ENCODE data around the gene ADAT2. TPM values are rescaled to one million over a fixed set of nuclear protein-coding genes. Genes with fewer than 3 reads are reported as not detected.

The ADAT2 gene
- total RNA-seq, 1 experiment from 2014 or later: 18.4 TPM

GRCh38 chr6:143385636-143386035, 64.9 kb downstream of the ADAT2 start:
- H3K9me2 ChIP-seq (ENCODE audit: insufficient read depth): no peaks in the 10 kb centered on the region
- H3K27ac ChIP-seq (ENCODE audit: low read depth, low read length): no peak overlapping the region
- DNase-seq (ENCODE audit: low read depth, low spot score) (no peak), ATAC-seq (no peak)
- no peaks in the 10 kb centered on the region for H4K20me1 ChIP-seq (ENCODE audit: insufficient read depth)
- H3K9ac ChIP-seq (ENCODE audit: low read length): no peak overlapping the region
- no peaks in the 10 kb centered on the region for H3K79me2 ChIP-seq (ENCODE audit: insufficient read depth, low read length)
- CTCF ChIA-PET: no interaction called here
- no peak overlapping the region for H3K4me3 ChIP-seq (replicated peaks in 1 of 2; ENCODE audit: low read depth in 1 of 2, low read length in 2 of 2)
- no peaks in the 10 kb centered on the region for H3K27me3 ChIP-seq (ENCODE audit: insufficient read depth, low read length)
- H3K36me3 ChIP-seq (ENCODE audit: control insufficient read depth in 1 of 2, insufficient read depth in 2 of 2, low read length in 2 of 2): no peaks in the 10 kb centered on the region
- no peak for TF ChIP-seq SP1 (IDR thresholded peaks at IDR 0.05; ENCODE audit: low read depth)
- TF ChIP-seq CEBPB (IDR thresholded peaks at IDR 0.05; ENCODE audit: low read depth): no peak
- TF ChIP-seq POLR2A (IDR thresholded peaks at IDR 0.05; ENCODE audit: borderline replicate concordance, extremely low read depth, insufficient read depth, insufficient read length): no peak
- TF ChIP-seq ZFX (IDR thresholded peaks at IDR 0.05): no peak
- TF ChIP-seq RAD21 (IDR thresholded peaks at IDR 0.05; ENCODE audit: low read depth): no peak
- no peak for TF ChIP-seq EGR1 (IDR thresholded peaks at IDR 0.05; ENCODE audit: low read depth)
- no peak for TF ChIP-seq TCF7L2 (IDR thresholded peaks at IDR 0.05; ENCODE audit: borderline replicate concordance, extremely low read depth, insufficient read depth, insufficient read length)
- no peak for TF ChIP-seq EZH2phosphoT487 (IDR thresholded peaks at IDR 0.05; ENCODE audit: borderline replicate concordance)
- TF ChIP-seq ELF1 (IDR thresholded peaks at IDR 0.05; ENCODE audit: borderline replicate concordance, low read depth): no peak
- no peak for TF ChIP-seq FOSL1 (IDR thresholded peaks at IDR 0.05; ENCODE audit: low read depth)
- no peak for TF ChIP-seq SIN3A (IDR thresholded peaks at IDR 0.05; ENCODE audit: low read depth)
- TF ChIP-seq EZH2 (IDR thresholded peaks at IDR 0.05): no peak
- no peak for TF ChIP-seq REST (IDR thresholded peaks at IDR 0.05; ENCODE audit: low read depth)
- no TSS peak for BruUV-seq (replicated peaks)
- no peak overlapping the region for H3K4me2 ChIP-seq (ENCODE audit: low read length)
- intact Hi-C loops (cut with micrococcal nuclease): no loop called here
- H2AFZ ChIP-seq (ENCODE audit: low read depth, low read length, poor library complexity, severe bottlenecking): no peak overlapping the region
- no peaks in the 10 kb centered on the region for H3K4me1 ChIP-seq (ENCODE audit: control insufficient read depth in 1 of 2, insufficient read depth in 2 of 2, low read length in 2 of 2)
- H3K9me3 ChIP-seq (ENCODE audit: control insufficient read depth in 1 of 2, insufficient read depth in 1 of 2, low read depth in 1 of 2, low read length in 2 of 2): no peaks in the 10 kb centered on the region
- RAD21 ChIA-PET (ENCODE audit: low non-redundant PET in 1 of 2, low total read pairs in 2 of 2, uncharacterized antibody in 2 of 2, unreplicated experiment in 2 of 2): no interaction called here
- POLR2A ChIA-PET: no interaction called here

Measured in HCT116 (cell line).